ENCODE results near the gene CLNK. TPM values are rescaled to one million over a fixed set of nuclear protein-coding genes. Genes with fewer than 3 reads are reported as not detected.

CLNK gene
- polyA plus RNA-seq, 1 of the 3 experiments (the other 2 are of a cell fraction) = not detected

GRCh38 chr4:10448991-10449390 is 235.6 kb downstream of the CLNK start:
- CTCF ChIA-PET = interaction anchor here (1.9 kb wide), 1 partner anchor 12 kb away, joined by 7 read pairs; no protein-coding TSS in a partner anchor
- Histone ChIP-seq H3K27ac (ENCODE audit: low read depth in 2 of 2, low read length in 1 of 2) (no peak overlapping the region), H4K20me1 (ENCODE audit: insufficient read depth) (no peaks in the 10 kb centered on the region), H3K27me3 (ENCODE audit: insufficient read depth) (no peaks in the 10 kb centered on the region), H3K9me3 (no peaks in the 10 kb centered on the region), H3K9ac (no peak overlapping the region), H3K9me2 (no peaks in the 10 kb centered on the region), H3F3A (replicated peaks; ENCODE audit: insufficient read depth) (no peaks in the 10 kb centered on the region), H3K4me2 (no peak overlapping the region), H3K79me2 (ENCODE audit: insufficient read depth) (peaks cover 7% of the 10 kb centered on the region; the same call in 1 of the 2 replicates), H3K4me1 (ENCODE audit: control insufficient read depth in 1 of 2, insufficient read depth in 2 of 2, low read depth in 1 of 2, low read length in 1 of 2) (no peaks in the 10 kb centered on the region), H3K4me3 (ENCODE audit: low read depth in 2 of 2, low read length in 1 of 2) (no peak overlapping the region), H3K36me3 (replicated peaks in 1 of 2; ENCODE audit: control insufficient read depth in 1 of 2, insufficient read depth in 2 of 2, low read length in 1 of 2) (peaks cover 46 to 53% of the 10 kb centered on the region in 2 experiments), H2AFZ (ENCODE audit: low read depth) (no peak overlapping the region)
- POLR2A ChIA-PET = no interaction called here
- no peak for TF ChIP-seq NFIC (IDR thresholded peaks at IDR 0.05; ENCODE audit: borderline replicate concordance)
- no peak for TF ChIP-seq CHD2 (IDR thresholded peaks at IDR 0.05; ENCODE audit: low read length, partially characterized antibody)
- TF ChIP-seq FOXM1 (IDR thresholded peaks at IDR 0.05; ENCODE audit: low read depth) = no peak
- no peak for TF ChIP-seq USF2 (IDR thresholded peaks at IDR 0.05; ENCODE audit: borderline replicate concordance, low read depth, low read length)
- no peak for TF ChIP-seq FOSL2 (IDR thresholded peaks at IDR 0.05; ENCODE audit: borderline replicate concordance, low read depth)
- no peak for TF ChIP-seq EZH2phosphoT487 (IDR thresholded peaks at IDR 0.05; ENCODE audit: borderline replicate concordance, low read depth)
- no peak for TF ChIP-seq TCF12 (IDR thresholded peaks at IDR 0.05)
- no peak for TF ChIP-seq RFX5 (IDR thresholded peaks at IDR 0.05; ENCODE audit: low read length)
- no peak for TF ChIP-seq GABPA (IDR thresholded peaks at IDR 0.05; ENCODE audit: low read depth)
- TF ChIP-seq, protein P1, sequence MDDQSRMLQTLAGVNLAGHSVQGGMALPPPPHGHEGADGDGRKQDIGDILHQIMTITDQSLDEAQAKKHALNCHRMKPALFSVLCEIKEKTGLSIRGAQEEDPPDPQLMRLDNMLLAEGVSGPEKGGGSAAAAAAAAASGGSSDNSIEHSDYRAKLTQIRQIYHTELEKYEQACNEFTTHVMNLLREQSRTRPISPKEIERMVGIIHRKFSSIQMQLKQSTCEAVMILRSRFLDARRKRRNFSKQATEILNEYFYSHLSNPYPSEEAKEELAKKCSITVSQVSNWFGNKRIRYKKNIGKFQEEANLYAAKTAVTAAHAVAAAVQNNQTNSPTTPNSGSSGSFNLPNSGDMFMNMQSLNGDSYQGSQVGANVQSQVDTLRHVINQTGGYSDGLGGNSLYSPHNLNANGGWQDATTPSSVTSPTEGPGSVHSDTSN (IDR thresholded peaks at IDR 0.05) = no peak
- TF ChIP-seq ELF1 (IDR thresholded peaks at IDR 0.05) = no peak
- no peak for TF ChIP-seq TAF1 (IDR thresholded peaks at IDR 0.05; ENCODE audit: borderline replicate concordance, low read depth, low read length)
- no peak for TF ChIP-seq MXI1 (IDR thresholded peaks at IDR 0.05; ENCODE audit: low read depth, low read length)
- TF ChIP-seq MEF2A (IDR thresholded peaks at IDR 0.05; ENCODE audit: borderline replicate concordance, low read depth) = no peak
- TF ChIP-seq SMC3 (IDR thresholded peaks at IDR 0.05; ENCODE audit: low read depth, low read length) = no peak
- TF ChIP-seq USF1 (IDR thresholded peaks at IDR 0.05; ENCODE audit: borderline replicate concordance, low read depth) = no peak
- DNase-seq = no peak
- WGBS (ENCODE audit: low lambda C conversion rate) = 79% methylated on average over 5 of the region's 5 CpGs

- no peak for DNase-seq
- peaks cover 23 to 29% of the 10 kb centered on the region in 2 experiments for H3K36me3 ChIP-seq (replicated peaks in 1 of 2; ENCODE audit: control insufficient read depth in 1 of 2, insufficient read depth in 2 of 2, low read length in 1 of 2)
- H3K27me3 ChIP-seq (ENCODE audit: insufficient read depth) = no peaks in the 10 kb centered on the region
- H3K79me2 ChIP-seq (ENCODE audit: insufficient read depth) = no peaks in the 10 kb centered on the region; the same call in 1 of the 2 replicates
- H3K4me3 ChIP-seq (ENCODE audit: low read depth in 2 of 2, low read length in 1 of 2) = no peak overlapping the region
- POLR2A ChIA-PET = no interaction called here
- no peaks in the 10 kb centered on the region for H4K20me1 ChIP-seq (ENCODE audit: insufficient read depth)
- H3K4me2 ChIP-seq = no peak overlapping the region
- H3K9ac ChIP-seq = no peak overlapping the region
- H3K27ac ChIP-seq (ENCODE audit: low read depth in 2 of 2, low read length in 1 of 2) = no peak overlapping the region
- H3K9me2 ChIP-seq = no peaks in the 10 kb centered on the region
- H3K9me3 ChIP-seq = no peaks in the 10 kb centered on the region
- whole genome bisulfite sequencing (ENCODE audit: low lambda C conversion rate) = 97% methylated on average over 5 of the region's 5 CpGs
- no peak overlapping the region for H2AFZ ChIP-seq (ENCODE audit: low read depth)
- CTCF ChIA-PET = no interaction called here
- no peaks in the 10 kb centered on the region for H3F3A ChIP-seq (replicated peaks; ENCODE audit: insufficient read depth)
- H3K4me1 ChIP-seq (ENCODE audit: control insufficient read depth in 1 of 2, insufficient read depth in 2 of 2, low read depth in 1 of 2, low read length in 1 of 2) = no peaks in the 10 kb centered on the region
- no peak for TF ChIP-seq RCOR1 (IDR thresholded peaks at IDR 0.05; ENCODE audit: low read length)
- no peak for TF ChIP-seq MEF2A (IDR thresholded peaks at IDR 0.05; ENCODE audit: borderline replicate concordance, low read depth)
- TF ChIP-seq, protein P1 (IDR thresholded peaks at IDR 0.05) = no peak
- no peak for TF ChIP-seq POLR2AphosphoS5 (IDR thresholded peaks at IDR 0.05; ENCODE audit: low read depth, low read length)
Measured at GRCh38 chr4:10442976-10443375, 241.6 kb downstream of the CLNK start.
